ENCODE measurements around the gene GINS3. TPM values are rescaled to one million over a fixed set of nuclear protein-coding genes. Genes with fewer than 3 reads are reported as not detected.
A peak's percentile ranks its signal among the peaks of the same experiment; 100 is the strongest.
"Not testable (repeated sequence)": the region's sequence is repeated elsewhere in the genome, so short reads cannot be mapped to it uniquely, and the experiment has no call there.

The GINS3 gene
- total RNA-seq, 1 experiment from 2014 or later, result 4.2 TPM

DNA sequence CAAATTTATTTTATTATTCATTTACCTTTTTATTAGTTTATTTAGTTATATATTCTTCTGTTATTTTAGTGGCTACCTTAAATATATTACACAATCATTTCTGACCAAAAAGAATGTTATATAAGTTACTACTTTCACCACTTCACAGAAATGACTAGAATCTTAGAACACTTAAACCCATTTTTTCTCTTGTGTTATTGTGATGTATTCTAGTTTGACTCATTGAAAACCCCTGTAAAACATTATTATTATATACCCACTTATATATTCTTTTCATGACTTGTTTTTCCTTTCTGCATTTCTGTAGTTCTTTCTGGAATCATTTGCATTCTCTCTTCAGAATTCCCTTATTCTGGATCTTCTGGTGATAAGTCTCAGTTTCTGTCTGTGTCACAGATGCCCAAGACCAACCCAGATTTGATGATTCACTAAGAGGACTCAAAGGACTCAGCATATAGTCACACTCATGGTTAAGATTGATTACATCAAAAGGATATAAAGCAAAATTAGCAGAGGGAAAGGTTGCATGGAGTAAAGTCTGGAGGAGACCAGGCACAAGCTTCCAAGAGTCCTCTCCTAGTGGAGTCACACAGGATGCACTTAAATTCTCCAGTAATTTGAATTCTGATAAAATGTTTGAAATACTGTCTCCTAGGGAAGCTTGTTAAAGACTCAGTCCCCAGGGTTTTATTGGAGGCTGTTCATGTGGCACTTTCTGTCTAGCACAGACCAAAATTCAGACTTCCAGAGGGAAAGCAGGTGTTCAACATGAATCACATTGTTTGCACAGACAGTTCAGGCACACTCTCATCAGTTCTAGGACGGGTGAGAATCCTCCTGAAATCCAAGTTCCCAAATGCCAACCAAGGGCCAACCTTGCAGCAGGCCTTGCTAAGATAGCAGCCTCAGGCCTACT lies 7.7 kb downstream of the GINS3 start:
- H3K36me3 Mint-ChIP-seq (ENCODE audit: insufficient read depth, unreplicated experiment), result no peaks in the 10 kb centered on the region
- no TSS peak for BruUV-seq (replicated peaks)
- POLR2A ChIA-PET, result interaction anchor here (1.0 to 1.6 kb wide), 2 partner anchors 9 to 12 kb away, joined by 3 to 4 read pairs; no protein-coding TSS in a partner anchor
- H3K27me3 Mint-ChIP-seq (ENCODE audit: insufficient read depth, unreplicated experiment), result no peaks in the 10 kb centered on the region
- no peak overlapping the region for H3K4me3 Mint-ChIP-seq (ENCODE audit: unreplicated experiment)
- no peaks in the 10 kb centered on the region for H3K9me3 Mint-ChIP-seq (ENCODE audit: unreplicated experiment)
- no peak overlapping the region for H3K27ac Mint-ChIP-seq (ENCODE audit: low read depth, unreplicated experiment)
- no peaks in the 10 kb centered on the region for H3K4me1 Mint-ChIP-seq (ENCODE audit: insufficient read depth, unreplicated experiment)
- intact Hi-C loops (cut with micrococcal nuclease), result no loop called here
- TF ChIP-seq, protein P1, sequence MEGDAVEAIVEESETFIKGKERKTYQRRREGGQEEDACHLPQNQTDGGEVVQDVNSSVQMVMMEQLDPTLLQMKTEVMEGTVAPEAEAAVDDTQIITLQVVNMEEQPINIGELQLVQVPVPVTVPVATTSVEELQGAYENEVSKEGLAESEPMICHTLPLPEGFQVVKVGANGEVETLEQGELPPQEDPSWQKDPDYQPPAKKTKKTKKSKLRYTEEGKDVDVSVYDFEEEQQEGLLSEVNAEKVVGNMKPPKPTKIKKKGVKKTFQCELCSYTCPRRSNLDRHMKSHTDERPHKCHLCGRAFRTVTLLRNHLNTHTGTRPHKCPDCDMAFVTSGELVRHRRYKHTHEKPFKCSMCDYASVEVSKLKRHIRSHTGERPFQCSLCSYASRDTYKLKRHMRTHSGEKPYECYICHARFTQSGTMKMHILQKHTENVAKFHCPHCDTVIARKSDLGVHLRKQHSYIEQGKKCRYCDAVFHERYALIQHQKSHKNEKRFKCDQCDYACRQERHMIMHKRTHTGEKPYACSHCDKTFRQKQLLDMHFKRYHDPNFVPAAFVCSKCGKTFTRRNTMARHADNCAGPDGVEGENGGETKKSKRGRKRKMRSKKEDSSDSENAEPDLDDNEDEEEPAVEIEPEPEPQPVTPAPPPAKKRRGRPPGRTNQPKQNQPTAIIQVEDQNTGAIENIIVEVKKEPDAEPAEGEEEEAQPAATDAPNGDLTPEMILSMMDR (IDR thresholded peaks at IDR 0.05; ENCODE audit: unreplicated experiment), result no peak
- CTCF ChIA-PET, result interaction anchor here (0.5 to 1.3 kb wide), 4 partner anchors 9 to 243 kb away, joined by 3 to 4 read pairs (median 3); no protein-coding TSS in a partner anchor
- DNase-seq (ENCODE audit: unreplicated experiment), result no peak

DNA sequence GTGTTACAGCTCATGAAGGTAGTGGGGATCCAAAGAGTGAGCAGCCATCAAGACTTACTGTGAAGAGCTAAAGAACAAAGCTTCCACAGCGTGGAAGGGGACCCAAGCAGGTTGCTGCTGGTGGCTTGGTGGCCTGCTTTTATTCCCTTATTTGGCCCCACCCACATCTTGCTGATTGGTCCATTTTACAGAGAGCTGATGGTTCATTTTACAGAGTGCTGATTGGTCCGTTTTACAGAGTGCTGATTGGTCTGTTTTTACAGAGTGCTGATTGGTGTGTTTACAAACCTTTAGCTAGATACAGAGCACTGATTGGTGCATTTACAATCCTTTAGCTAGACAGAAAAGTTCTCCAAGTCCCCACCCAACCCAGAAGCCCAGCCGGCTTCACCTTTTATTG lies 9.0 kb downstream of the GINS3 start:
- H3K4me3 Mint-ChIP-seq (ENCODE audit: unreplicated experiment); H3K27ac Mint-ChIP-seq (ENCODE audit: low read depth, unreplicated experiment); BruUV-seq (replicated peaks); H3K9me3 Mint-ChIP-seq (ENCODE audit: unreplicated experiment); H3K27me3 Mint-ChIP-seq (ENCODE audit: insufficient read depth, unreplicated experiment); H3K36me3 Mint-ChIP-seq (ENCODE audit: insufficient read depth, unreplicated experiment); H3K4me1 Mint-ChIP-seq (ENCODE audit: insufficient read depth, unreplicated experiment); intact Hi-C loops (cut with micrococcal nuclease); DNase-seq (ENCODE audit: unreplicated experiment): not testable (repeated sequence)
- CTCF ChIA-PET, result interaction anchor here (0.6 to 1.4 kb wide), 5 partner anchors 65 to 598 kb away, joined by 3 to 7 read pairs (median 3); no protein-coding TSS in a partner anchor
- POLR2A ChIA-PET, result interaction anchor here (1.5 kb wide), 1 partner anchor 9 kb away, joined by 6 read pairs; the partner anchor contains the start of gene GINS3

DNA sequence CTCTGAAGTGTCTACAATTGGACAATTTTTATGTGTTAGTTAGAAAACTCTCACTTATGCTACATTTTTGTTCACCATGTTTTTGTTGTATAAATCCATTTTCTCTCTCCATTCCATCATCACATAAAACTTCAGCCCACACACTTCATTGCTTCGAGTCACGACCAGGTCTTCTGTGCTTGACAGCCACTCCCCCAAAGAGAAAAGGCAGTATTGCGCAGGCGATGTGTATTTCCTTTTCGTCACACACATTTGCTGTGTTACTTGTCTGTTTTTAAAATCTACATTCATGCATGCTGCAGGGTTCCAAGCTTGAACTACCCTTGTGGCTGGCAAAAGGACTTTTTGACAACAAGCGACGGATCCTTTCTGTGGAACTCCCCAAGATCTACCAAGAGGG lies 10.5 kb downstream of the GINS3 start:
- DNase-seq (ENCODE audit: unreplicated experiment), result no peak
- intact Hi-C loops (cut with micrococcal nuclease), result no loop called here
- TF ChIP-seq, protein P1 (IDR thresholded peaks at IDR 0.05; ENCODE audit: unreplicated experiment), result no peak
- Mint-ChIP-seq H3K27me3 (ENCODE audit: insufficient read depth, unreplicated experiment) (no peaks in the 10 kb centered on the region), H3K4me3 (ENCODE audit: unreplicated experiment) (no peak overlapping the region), H3K27ac (ENCODE audit: low read depth, unreplicated experiment) (no peak overlapping the region), H3K36me3 (ENCODE audit: insufficient read depth, unreplicated experiment) (no peaks in the 10 kb centered on the region), H3K9me3 (ENCODE audit: unreplicated experiment) (no peaks in the 10 kb centered on the region), H3K4me1 (ENCODE audit: insufficient read depth, unreplicated experiment) (no peaks in the 10 kb centered on the region)
- ChIA-PET POLR2A (interaction anchor here (0.9 to 1.5 kb wide), 2 partner anchors 10 kb away, joined by 3 to 6 read pairs; partner anchors contain the start of gene GINS3), CTCF (interaction anchor here (0.6 to 1.0 kb wide), 2 partner anchors 11 to 67 kb away, joined by 3 read pairs; partner anchors contain the start of gene GINS3)
- BruUV-seq (replicated peaks), result no TSS peak

DNA sequence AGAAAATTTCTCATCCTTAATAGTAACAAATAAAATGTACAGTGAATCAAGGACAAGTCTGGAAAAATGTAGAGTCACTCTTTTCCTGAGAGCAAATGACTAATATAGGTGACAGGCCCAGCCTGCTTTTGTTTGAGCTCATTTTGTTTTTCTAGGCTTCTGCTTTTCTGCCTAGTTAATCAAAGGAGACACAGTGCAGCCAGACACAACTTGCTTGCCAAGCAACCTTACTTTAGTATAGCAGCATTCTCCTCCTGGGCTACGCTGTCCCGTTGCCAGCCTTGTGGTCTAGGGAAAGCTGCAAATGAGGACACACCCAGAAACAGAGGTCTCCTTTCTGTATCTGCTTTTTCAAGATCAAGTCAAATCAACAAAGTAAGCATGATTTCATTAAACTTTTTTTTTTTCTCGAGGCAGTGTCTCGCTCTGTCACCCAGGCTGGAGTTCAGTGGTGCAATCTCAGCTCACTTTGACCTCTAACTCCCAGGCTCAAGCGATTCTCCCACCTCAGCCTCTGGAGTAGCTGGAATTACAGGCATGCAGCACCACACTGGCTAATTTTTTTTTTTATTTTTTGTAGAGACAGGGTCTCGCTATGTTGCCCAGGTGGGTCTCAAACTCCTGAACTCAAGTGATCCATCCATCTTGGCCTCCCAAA lies 17.2 kb downstream of the GINS3 start:
- no peaks in the 10 kb centered on the region for H3K9me3 Mint-ChIP-seq (ENCODE audit: unreplicated experiment)
- no TSS peak for BruUV-seq (replicated peaks)
- TF ChIP-seq, protein P1 (IDR thresholded peaks at IDR 0.05; ENCODE audit: unreplicated experiment), result no peak
- H3K4me3 Mint-ChIP-seq (ENCODE audit: unreplicated experiment), result no peak overlapping the region
- H3K4me1 Mint-ChIP-seq (ENCODE audit: insufficient read depth, unreplicated experiment), result peaks cover 16% of the 10 kb centered on the region
- ChIA-PET CTCF (interaction anchor here (0.5 to 2.4 kb wide), 7 partner anchors 9 to 78 kb away, joined by 3 to 9 read pairs (median 3); no protein-coding TSS in a partner anchor), POLR2A (interaction anchor here (0.7 to 3.0 kb wide), 10 partner anchors 8 to 430 kb away, joined by 3 to 15 read pairs (median 4); partner anchors contain the start of gene GINS3)
- H3K27me3 Mint-ChIP-seq (ENCODE audit: insufficient read depth, unreplicated experiment), result no peaks in the 10 kb centered on the region
- H3K27ac Mint-ChIP-seq (ENCODE audit: low read depth, unreplicated experiment), result peak overlapping the region; percentile 50
- H3K36me3 Mint-ChIP-seq (ENCODE audit: insufficient read depth, unreplicated experiment), result no peaks in the 10 kb centered on the region
- peak; percentile 60 for DNase-seq (ENCODE audit: unreplicated experiment)
- intact Hi-C loops (cut with micrococcal nuclease), result no loop called here
